Measurements from ENCODE around the gene DRC1.

Gene DRC1

GRCh38 chr2:26459991-26460612 is 58.4 kb downstream of the DRC1 start:
- no peaks in the 10 kb centered on the region for H3K36me3 ChIP-seq
- no peaks in the 10 kb centered on the region for H3K27me3 ChIP-seq (ENCODE audit: insufficient read depth, low read depth, severe bottlenecking)
- no peaks in the 10 kb centered on the region for H3K9me3 ChIP-seq (ENCODE audit: severe bottlenecking)
- no peak overlapping the region for H3K4me3 ChIP-seq (ENCODE audit: low read depth, low read length)
- DNase-seq: peak; percentile 6
- 0 out of 2 replicates have a peak, but pooled peaks have one; percentile 4 for TF ChIP-seq CTCF (IDR thresholded peaks at IDR 0.05; ENCODE audit: low read depth, low read length)
- no peak overlapping the region for H3K27ac ChIP-seq

GRCh38 chr2:26460613-26461031 is 58.9 kb downstream of the DRC1 start:
- Histone ChIP-seq H3K9me3 (ENCODE audit: severe bottlenecking) (no peaks in the 10 kb centered on the region), H3K27me3 (ENCODE audit: insufficient read depth, low read depth, severe bottlenecking) (no peaks in the 10 kb centered on the region), H3K27ac (no peak overlapping the region), H3K36me3 (no peaks in the 10 kb centered on the region), H3K4me3 (ENCODE audit: low read depth, low read length) (no peak overlapping the region)
- TF ChIP-seq CTCF (IDR thresholded peaks at IDR 0.05; ENCODE audit: low read depth, low read length): no peak
- DNase-seq: peak; percentile 8

GRCh38 chr2:26461601-26462023 is 59.9 kb downstream of the DRC1 start:
- no peak for DNase-seq
- TF ChIP-seq CTCF (IDR thresholded peaks at IDR 0.05; ENCODE audit: low read depth, low read length): peak; percentile 42; the same call in 1 of the 2 replicates
- H3K27me3 ChIP-seq (ENCODE audit: insufficient read depth, low read depth, severe bottlenecking): no peaks in the 10 kb centered on the region
- no peak overlapping the region for H3K27ac ChIP-seq
- no peaks in the 10 kb centered on the region for H3K36me3 ChIP-seq
- no peaks in the 10 kb centered on the region for H3K9me3 ChIP-seq (ENCODE audit: severe bottlenecking)
- H3K4me3 ChIP-seq (ENCODE audit: low read depth, low read length): no peak overlapping the region

GRCh38 chr2:26462100-26462499 is 60.4 kb downstream of the DRC1 start:
- no peaks in the 10 kb centered on the region for H3K36me3 ChIP-seq
- no peak for TF ChIP-seq CTCF (IDR thresholded peaks at IDR 0.05; ENCODE audit: low read depth, low read length)
- no peak overlapping the region for H3K4me3 ChIP-seq (ENCODE audit: low read depth, low read length)
- no peaks in the 10 kb centered on the region for H3K27me3 ChIP-seq (ENCODE audit: insufficient read depth, low read depth, severe bottlenecking)
- no peaks in the 10 kb centered on the region for H3K9me3 ChIP-seq (ENCODE audit: severe bottlenecking)
- H3K27ac ChIP-seq: peak overlapping the region; percentile 28; the same call in 1 of the 2 replicates
- no peak for DNase-seq

GRCh38 chr2:26462511-26463243 is 61.0 kb downstream of the DRC1 start:
- DNase-seq: peak; percentile 85
- Histone ChIP-seq H3K9me3 (ENCODE audit: severe bottlenecking) (no peaks in the 10 kb centered on the region), H3K36me3 (no peaks in the 10 kb centered on the region), H3K27ac (0 out of 2 replicates have a peak overlapping the region, but pooled peaks have one; percentile 28), H3K4me3 (ENCODE audit: low read depth, low read length) (no peak overlapping the region), H3K27me3 (ENCODE audit: insufficient read depth, low read depth, severe bottlenecking) (no peaks in the 10 kb centered on the region)
- peak; percentile 96 for TF ChIP-seq CTCF (IDR thresholded peaks at IDR 0.05; ENCODE audit: low read depth, low read length)
